Activated effector memory CD4-positive, alpha-beta T cell treated with Interleukin-2 at 50 U/mL for 16 hours (primary cell): ENCODE data around the gene CACNB3.
"Not testable (repeated sequence)": the region's sequence is repeated elsewhere in the genome, so short reads cannot be mapped to it uniquely, and the experiment has no call there.

Source experiments
- DNase-seq: peaks from one replicate; pipeline ENCODE4 v3.0.0-alpha.2; 2020

Gene CACNB3

GRCh38 chr12:48857278-48857994 is 39.1 kb downstream of the CACNB3 start:
- no peak for DNase-seq

- no peak for DNase-seq
Measured at GRCh38 chr12:48858043-48858442, 39.7 kb downstream of the CACNB3 start.

GRCh38 chr12:48859607-48860006 is 41.3 kb downstream of the CACNB3 start:
- DNase-seq: no peak

- not testable (repeated sequence) for DNase-seq
Measured at GRCh38 chr12:48860236-48860635, 41.9 kb downstream of the CACNB3 start.

- no peak for DNase-seq
Measured at GRCh38 chr12:48861111-48861510, 42.8 kb downstream of the CACNB3 start.

- no peak for DNase-seq
Measured at GRCh38 chr12:48862760-48863159, 44.5 kb downstream of the CACNB3 start.

- DNase-seq: no peak
Measured at GRCh38 chr12:48863291-48863690, 45.0 kb downstream of the CACNB3 start.

- DNase-seq: peak; percentile 77
Measured at GRCh38 chr12:48865281-48866051, 47.2 kb downstream of the CACNB3 start, which contains the start of gene RND1. TSS of gene RND1 (minus strand) at chr12:48865870. CDS start at chr12:48865767, 103 bp downstream.

GRCh38 chr12:48866052-48866711 is 47.9 kb downstream of the CACNB3 start:
- DNase-seq: no peak

GRCh38 chr12:48868451-48868850 is 50.2 kb downstream of the CACNB3 start:
- no peak for DNase-seq

- DNase-seq: no peak
Measured at GRCh38 chr12:48869191-48869590, 50.9 kb downstream of the CACNB3 start.

GRCh38 chr12:48873096-48873495 is 54.8 kb downstream of the CACNB3 start:
- no peak for DNase-seq

GRCh38 chr12:48873534-48873933 is 55.2 kb downstream of the CACNB3 start:
- not testable (repeated sequence) for DNase-seq

- DNase-seq: no peak
Measured at GRCh38 chr12:48875944-48876515, 57.7 kb downstream of the CACNB3 start.
